Measurements from ENCODE around the gene GPC5.
"Not testable (repeated sequence)": the region's sequence is repeated elsewhere in the genome, so short reads cannot be mapped to it uniquely, and the experiment has no call there.

GPC5 gene

DNA sequence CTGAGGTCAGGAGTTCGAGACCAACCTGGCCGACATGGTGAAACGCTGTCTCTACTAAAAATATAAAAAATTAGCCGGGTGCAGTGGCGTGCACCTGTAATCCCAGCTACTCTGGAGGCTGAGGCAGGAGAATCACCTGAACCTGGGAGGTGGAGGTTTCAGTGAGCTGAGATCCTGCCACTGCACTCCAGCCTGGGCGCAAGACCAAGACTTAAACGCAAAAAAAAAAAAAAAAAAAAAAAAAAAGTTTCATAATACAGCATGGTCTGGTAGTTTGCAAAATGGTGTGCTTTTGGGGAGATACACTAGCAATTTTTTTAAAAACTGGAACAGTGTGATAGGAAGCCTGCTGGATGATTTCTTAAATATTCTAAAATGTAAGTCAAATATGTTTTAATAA, 45.5 kb upstream of the GPC5 start:
- TF ChIP-seq ZNF384 (IDR thresholded peaks at IDR 0.05), result peak; percentile 71
- DNase-seq (ENCODE audit: extremely low spot score); CTCF ChIA-PET; POLR2A ChIA-PET: not testable (repeated sequence)

DNA sequence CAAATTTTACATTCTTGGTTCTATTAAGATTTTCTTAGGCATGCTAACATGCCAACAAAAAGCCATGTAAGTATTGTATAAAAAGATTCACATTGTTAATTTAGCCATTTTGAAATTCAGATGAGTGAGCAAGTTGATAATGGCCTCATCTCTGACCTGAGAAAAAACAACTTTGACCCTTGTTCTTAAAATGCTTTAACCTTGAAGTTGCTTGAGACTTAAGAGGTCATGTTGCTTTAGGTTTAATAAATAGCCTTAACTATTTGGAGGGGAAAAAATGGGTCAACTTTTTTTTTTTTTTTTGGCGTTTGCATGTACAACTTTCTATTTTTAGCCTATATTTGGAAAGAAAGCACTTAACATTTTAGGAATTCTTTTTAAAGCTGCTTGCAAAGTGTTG, 44.9 kb upstream of the GPC5 start:
- CTCF ChIA-PET, result no interaction called here
- POLR2A ChIA-PET, result no interaction called here
- DNase-seq (ENCODE audit: extremely low spot score), result no peak
- TF ChIP-seq ZNF384 (IDR thresholded peaks at IDR 0.05) (no peak), ELF4 (IDR thresholded peaks at IDR 0.05) (no peak)

DNA sequence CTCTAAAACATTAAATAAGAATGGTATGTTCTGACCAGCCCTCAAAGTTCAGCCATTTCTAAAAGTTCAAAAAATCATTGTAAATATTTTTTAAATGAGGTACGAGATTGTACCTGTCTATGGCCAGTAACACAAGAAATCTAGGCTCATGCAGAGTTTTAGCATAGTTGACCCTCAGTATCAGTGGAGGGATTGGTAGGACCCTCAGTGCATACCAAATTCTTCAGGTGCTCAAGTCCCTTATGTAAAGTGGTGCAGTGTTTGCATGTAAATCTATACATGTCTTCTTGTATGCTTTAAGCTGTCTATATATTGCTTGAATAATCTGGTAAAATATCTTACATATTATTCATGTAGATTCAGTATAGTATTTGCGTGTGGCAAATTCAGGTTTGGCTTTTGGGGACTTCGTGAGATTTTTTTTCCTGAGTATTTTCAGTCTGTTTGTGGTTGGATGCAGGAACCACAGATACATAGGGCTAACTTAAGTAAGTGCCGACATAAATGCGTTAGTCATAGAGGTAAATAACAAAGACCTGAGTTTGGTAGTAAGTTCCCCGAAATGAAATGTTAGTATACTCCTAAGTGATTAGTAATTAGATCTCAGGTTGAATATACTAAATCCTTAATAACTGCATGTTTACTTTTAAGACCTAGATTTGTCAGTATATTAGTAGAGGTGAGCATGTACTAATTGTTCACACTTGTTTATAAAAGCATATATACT, 43.2 kb upstream of the GPC5 start:
- no peak for DNase-seq (ENCODE audit: extremely low spot score)
- TF ChIP-seq SUZ12 (IDR thresholded peaks at IDR 0.05), result no peak
- TF ChIP-seq BHLHE40 (IDR thresholded peaks at IDR 0.05; ENCODE audit: borderline replicate concordance), result peak; percentile 36
- TF ChIP-seq ELF4 (IDR thresholded peaks at IDR 0.05), result 0 out of 2 replicates have a peak, but pooled peaks have one; percentile 23
- TF ChIP-seq NFRKB (IDR thresholded peaks at IDR 0.05), result peak; percentile 9; the same call in 1 of the 2 replicates
- POLR2A ChIA-PET, result no interaction called here
- CTCF ChIA-PET, result no interaction called here

DNA sequence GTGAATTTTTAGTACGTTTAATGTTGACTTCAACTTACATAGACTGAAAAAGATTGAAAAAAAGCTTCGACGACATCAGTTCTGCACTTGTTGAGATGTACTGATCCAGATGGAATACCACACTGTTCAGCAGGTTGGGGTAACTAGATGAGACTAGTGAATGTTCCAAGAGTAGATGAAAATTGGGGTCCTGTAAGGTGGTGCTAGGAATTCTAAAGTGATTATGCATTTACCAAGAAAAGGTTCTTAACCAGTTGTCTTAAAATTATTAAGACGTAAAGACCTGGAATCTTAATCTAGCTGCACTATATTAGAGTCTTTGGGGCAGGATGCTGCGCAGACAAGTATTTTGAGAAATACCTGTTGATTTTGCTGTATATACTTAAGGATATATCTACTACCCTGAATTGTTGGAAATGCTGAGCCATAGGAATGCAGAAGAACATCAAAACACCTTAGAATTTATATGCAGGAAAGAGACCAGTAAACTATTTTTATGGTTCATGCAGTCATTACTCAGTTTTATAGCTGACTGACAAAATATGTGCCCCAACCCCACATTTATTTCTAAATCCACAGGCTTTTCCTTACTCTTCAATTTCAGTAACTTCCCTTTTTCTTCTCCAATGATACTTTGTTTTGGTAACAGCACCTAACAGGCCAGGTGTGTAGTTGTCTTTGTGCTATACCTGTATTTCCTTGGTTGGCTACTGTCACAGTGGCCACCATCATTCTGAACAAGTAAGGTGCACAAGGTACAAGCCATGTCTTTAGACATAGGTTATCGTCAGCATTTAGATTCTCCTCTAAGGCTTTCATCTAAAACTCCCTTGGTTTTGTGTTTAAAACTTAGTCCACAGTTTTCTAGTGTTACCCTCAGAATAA, 42.4 kb upstream of the GPC5 start:
- DNase-seq (ENCODE audit: extremely low spot score), result no peak
- TF ChIP-seq SP1 (IDR thresholded peaks at IDR 0.05) (no peak), HDGF (IDR thresholded peaks at IDR 0.05; ENCODE audit: borderline replicate concordance) (no peak), BHLHE40 (IDR thresholded peaks at IDR 0.05; ENCODE audit: borderline replicate concordance) (no peak), L3MBTL2 (conservative IDR thresholded peaks at IDR 0.05) (no peak), CTBP1 (IDR thresholded peaks at IDR 0.05; ENCODE audit: borderline replicate concordance) (0 out of 2 replicates have a peak, but pooled peaks have one; percentile 30), LEF1 (IDR thresholded peaks at IDR 0.05; ENCODE audit: borderline replicate concordance) (no peak), ELF4 (IDR thresholded peaks at IDR 0.05) (peak; percentile 52; the same call in 1 of the 2 replicates), FOXA1 (IDR thresholded peaks at IDR 0.05) (no peak), FOXK2 (IDR thresholded peaks at IDR 0.05) (0 out of 2 replicates have a peak, but pooled peaks have one; percentile 25), NFRKB (IDR thresholded peaks at IDR 0.05) (peak; percentile 33; the same call in 1 of the 2 replicates), FOXM1 (IDR thresholded peaks at IDR 0.05; ENCODE audit: borderline replicate concordance) (no peak), TARDBP (IDR thresholded peaks at IDR 0.05) (no peak), SUZ12 (IDR thresholded peaks at IDR 0.05) (no peak), ZNF384 (IDR thresholded peaks at IDR 0.05) (no peak)
- TF ChIP-seq, protein P1, sequence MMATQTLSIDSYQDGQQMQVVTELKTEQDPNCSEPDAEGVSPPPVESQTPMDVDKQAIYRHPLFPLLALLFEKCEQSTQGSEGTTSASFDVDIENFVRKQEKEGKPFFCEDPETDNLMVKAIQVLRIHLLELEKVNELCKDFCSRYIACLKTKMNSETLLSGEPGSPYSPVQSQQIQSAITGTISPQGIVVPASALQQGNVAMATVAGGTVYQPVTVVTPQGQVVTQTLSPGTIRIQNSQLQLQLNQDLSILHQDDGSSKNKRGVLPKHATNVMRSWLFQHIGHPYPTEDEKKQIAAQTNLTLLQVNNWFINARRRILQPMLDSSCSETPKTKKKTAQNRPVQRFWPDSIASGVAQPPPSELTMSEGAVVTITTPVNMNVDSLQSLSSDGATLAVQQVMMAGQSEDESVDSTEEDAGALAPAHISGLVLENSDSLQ (IDR thresholded peaks at IDR 0.05), result peak; percentile 66
- CTCF ChIA-PET, result no interaction called here
- POLR2A ChIA-PET, result interaction anchor here (0.6 to 4.4 kb wide), 3 partner anchors 9 to 360 kb away, joined by 3 to 20 read pairs (median 3); partner anchors contain the start of gene MIR17HG

DNA sequence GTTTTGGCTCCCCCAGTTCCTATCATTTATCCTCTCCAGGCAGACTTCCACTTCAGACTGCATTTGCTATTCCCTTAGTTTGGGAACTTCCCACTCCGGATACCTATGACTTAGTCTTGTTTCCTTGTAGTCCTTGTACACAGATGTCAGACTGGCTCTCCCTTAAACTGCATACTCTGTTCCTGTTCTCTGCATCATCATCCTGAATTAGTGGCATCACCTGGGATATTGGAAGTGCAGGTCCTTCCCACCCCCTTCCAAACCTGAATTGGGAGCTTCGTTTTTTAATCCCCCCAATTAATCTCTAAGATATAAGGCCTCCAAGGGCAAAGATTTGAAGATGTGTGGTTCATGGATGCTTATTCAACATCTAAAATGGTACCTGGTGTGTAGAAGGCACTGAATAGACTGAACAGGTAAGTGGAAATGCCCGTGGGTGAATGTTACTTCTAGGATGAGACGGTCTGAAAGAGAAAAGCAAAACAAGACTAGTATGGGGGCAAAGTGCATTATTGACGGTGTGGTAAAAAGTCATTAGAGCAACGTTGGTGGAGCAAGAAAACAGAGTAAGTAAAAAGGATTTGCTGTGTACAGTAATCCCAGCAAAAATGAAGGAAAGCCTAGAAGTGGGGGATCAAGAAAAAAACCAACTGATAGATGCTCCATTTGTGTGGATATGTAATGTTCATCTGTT, 41.4 kb upstream of the GPC5 start:
- POLR2A ChIA-PET, result interaction anchor here (0.6 to 4.4 kb wide), 3 partner anchors 10 to 359 kb away, joined by 3 to 20 read pairs (median 3); partner anchors contain the start of gene MIR17HG
- CTCF ChIA-PET, result no interaction called here
- TF ChIP-seq BHLHE40 (IDR thresholded peaks at IDR 0.05; ENCODE audit: borderline replicate concordance) (peak; percentile 26), L3MBTL2 (conservative IDR thresholded peaks at IDR 0.05) (no peak; the same call in 1 of the 2 replicates)
- DNase-seq (ENCODE audit: extremely low spot score), result no peak

DNA sequence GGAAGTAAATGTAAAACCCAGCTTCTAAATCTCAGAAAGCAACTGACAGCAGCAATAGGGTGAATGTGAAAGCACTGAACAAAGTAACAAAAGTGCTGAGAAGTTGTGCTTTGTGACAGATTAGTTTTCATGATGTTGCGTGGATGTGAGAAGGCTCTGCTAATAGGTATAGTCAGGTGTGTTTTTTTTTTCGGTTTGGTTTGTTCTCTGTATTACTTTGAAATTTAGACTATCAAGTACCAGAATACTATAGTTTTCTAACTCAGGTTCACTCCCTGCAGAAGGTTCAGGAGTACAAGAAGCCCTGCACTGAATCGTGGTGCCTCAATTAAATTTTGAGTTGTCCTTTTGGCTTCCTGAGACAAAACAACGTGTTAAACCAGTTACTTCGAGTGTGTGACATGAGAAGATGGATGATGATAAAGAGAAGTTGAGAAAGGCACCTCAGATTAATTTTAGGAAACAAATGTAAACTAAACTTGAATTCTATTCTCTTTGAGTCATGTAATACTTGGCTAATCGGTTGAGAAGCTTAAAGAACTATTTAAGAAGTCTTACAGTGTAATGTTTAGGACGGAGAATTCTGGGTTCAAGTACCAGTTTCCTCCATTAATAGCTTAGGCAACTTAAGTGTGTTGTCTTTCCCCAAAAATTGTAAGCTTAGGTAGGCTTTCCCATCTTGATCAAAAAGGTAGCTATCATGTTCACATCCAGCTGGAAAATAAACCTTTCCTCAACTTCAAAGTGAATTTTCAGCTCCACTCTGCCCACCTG, 40.6 kb upstream of the GPC5 start:
- ChIA-PET CTCF (interaction anchor here (1.0 kb wide), 1 partner anchor 9 kb away, joined by 4 read pairs; no protein-coding TSS in a partner anchor), POLR2A (interaction anchor here (1.2 to 4.4 kb wide), 2 partner anchors 9 to 11 kb away, joined by 3 to 20 read pairs; partner anchors contain the start of gene MIR17HG)
- no peak for DNase-seq (ENCODE audit: extremely low spot score)
- no peak for TF ChIP-seq HDGF (IDR thresholded peaks at IDR 0.05; ENCODE audit: borderline replicate concordance)
- 0 out of 2 replicates have a peak, but pooled peaks have one; percentile 10 for TF ChIP-seq NFRKB (IDR thresholded peaks at IDR 0.05)

DNA sequence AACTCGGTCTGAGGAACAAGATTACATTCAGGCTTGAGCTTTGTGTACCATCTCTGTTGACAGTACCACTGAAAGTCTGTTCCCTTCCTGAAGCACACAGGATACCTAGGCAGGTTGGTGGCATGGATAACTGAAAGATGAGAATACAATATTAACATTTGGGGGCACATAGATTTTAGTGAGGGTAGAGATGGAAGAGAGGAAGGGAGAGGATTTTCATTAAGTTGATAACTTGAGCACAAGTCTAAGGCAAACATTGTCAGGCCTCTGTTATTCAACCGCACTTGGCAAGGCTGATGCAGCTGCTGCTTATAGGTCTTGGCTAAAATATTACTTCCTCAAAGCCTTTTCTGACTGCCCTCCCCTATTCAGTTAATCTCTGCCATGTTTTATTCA, 40.0 kb upstream of the GPC5 start:
- TF ChIP-seq L3MBTL2 (conservative IDR thresholded peaks at IDR 0.05), result peak; percentile 18; the same call in 1 of the 2 replicates
- no peak for TF ChIP-seq HDGF (IDR thresholded peaks at IDR 0.05; ENCODE audit: borderline replicate concordance)
- no peak for DNase-seq (ENCODE audit: extremely low spot score)
- CTCF ChIA-PET, result interaction anchor here (1.0 kb wide), 1 partner anchor 9 kb away, joined by 4 read pairs; no protein-coding TSS in a partner anchor
- POLR2A ChIA-PET, result interaction anchor here (1.2 to 4.4 kb wide), 2 partner anchors 9 to 12 kb away, joined by 3 to 20 read pairs; partner anchors contain the start of gene MIR17HG

Data from HEK293T (cell line).